GM23338 (cell line): ENCODE results near the gene OR56A4. TPM values are rescaled to one million over a fixed set of nuclear protein-coding genes. Genes with fewer than 3 reads are reported as not detected.

Experiments used
- ATAC-seq: fragments of 200-7000 bp; cut with Tn5 transposase; 3 replicates; pipeline ENCODE4 v1.9.1; 2020
- DNase-seq: peaks from one replicate; pipeline ENCODE4 v3.0.0-alpha.2; 2015; ENCODE audit warnings: low spot score
- H2AFZ ChIP-seq: fragments of 200-600 bp; sonication (generic); 2 replicates; pipeline ENCODE4 v1.8.0; 2016; ENCODE audit warnings: antibody characterized with exemption, mild to moderate bottlenecking, moderate library complexity
- H3F3A ChIP-seq: fragments of 200-600 bp; sonication (generic); replicated peaks from 2 replicates; pipeline ENCODE4 v1.8.0; 2017; ENCODE audit warnings: antibody characterized with exemption, mixed run types, low read depth
- H3K27ac ChIP-seq: fragments of 200-600 bp; sonication (generic); 2 replicates; pipeline ENCODE4 v1.6.1; 2016; ENCODE audit warnings: low read depth
- H3K27me3 ChIP-seq: fragments of 200-600 bp; sonication (generic); 2 replicates; pipeline ENCODE4 v1.8.0; 2016; ENCODE audit warnings: mild to moderate bottlenecking, mixed run types, moderate library complexity; ENCODE audit not compliant: insufficient read depth
- H3K36me3 ChIP-seq: fragments of 200-600 bp; sonication (generic); 2 replicates; pipeline ENCODE4 v1.8.0; 2016; ENCODE audit warnings: mild to moderate bottlenecking; ENCODE audit not compliant: insufficient read depth
- H3K4me1 ChIP-seq: fragments of 200-600 bp; sonication (generic); 2 replicates; pipeline ENCODE4 v1.8.0; 2016; ENCODE audit warnings: mild to moderate bottlenecking, moderate library complexity; ENCODE audit not compliant: insufficient read depth
- H3K4me2 ChIP-seq: fragments of 200-600 bp; sonication (generic); 2 replicates; pipeline ENCODE4 v1.7.1; 2017; ENCODE audit warnings: mixed run types
- H3K4me3 ChIP-seq: fragments of 200-600 bp; sonication (generic); 2 replicates; pipeline ENCODE4 v1.6.1; 2016; ENCODE audit warnings: mixed run types
- H3K79me2 ChIP-seq: fragments of 200-600 bp; sonication (generic); replicated peaks from 2 replicates; pipeline ENCODE4 v1.8.0; 2017; ENCODE audit warnings: mild to moderate bottlenecking; ENCODE audit not compliant: insufficient read depth
- H3K9me2 ChIP-seq: fragments of 200-600 bp; sonication (generic); 2 replicates; pipeline ENCODE4 v1.8.0; 2017; ENCODE audit not compliant: insufficient read depth
- H4K20me1 ChIP-seq: fragments of 200-600 bp; sonication (generic); replicated peaks from 2 replicates; pipeline ENCODE4 v1.8.0; 2017; ENCODE audit warnings: mild to moderate bottlenecking; ENCODE audit not compliant: insufficient read depth
- H3K27ac Mint-ChIP-seq: 2 replicates; pipeline ENCODE4 v1.8.0; 2020; ENCODE audit warnings: inconsistent platforms, mild to moderate bottlenecking, moderate library complexity, mixed read lengths
- H3K27me3 Mint-ChIP-seq: 3 replicates; pipeline ENCODE4 v1.8.0; 2022; ENCODE audit warnings: low read depth, mild to moderate bottlenecking, moderate library complexity, mixed read lengths, inconsistent platforms; ENCODE audit not compliant: insufficient read depth, poor library complexity
- H3K36me3 Mint-ChIP-seq: 3 replicates; pipeline ENCODE4 v1.8.0; 2021; ENCODE audit warnings: low read depth, mild to moderate bottlenecking, inconsistent platforms, moderate library complexity, mixed read lengths
- H3K4me1 Mint-ChIP-seq: 3 replicates; pipeline ENCODE4 v1.8.0; 2020; ENCODE audit warnings: mild to moderate bottlenecking, inconsistent platforms, mixed read lengths
- H3K4me3 Mint-ChIP-seq: 3 replicates; pipeline ENCODE4 v1.8.0; 2021; ENCODE audit warnings: moderate library complexity, mild to moderate bottlenecking, inconsistent platforms, mixed read lengths
- H3K9me3 Mint-ChIP-seq: 3 replicates; pipeline ENCODE4 v1.8.0; 2020; ENCODE audit warnings: moderate library complexity, mild to moderate bottlenecking, inconsistent platforms, mixed read lengths
- CTCF ChIP-seq, 2 experiments: fragments of 200-600 bp in 1 of 2; sonication (generic) in 1 of 2; conservative IDR thresholded peaks; 2 replicates each; pipeline versions ENCODE4 v1.5.1 to v1.6.1; 2016 to 2017; ENCODE audit warnings: antibody characterized with exemption in 2 of 2, low read depth in 2 of 2, mild to moderate bottlenecking in 2 of 2, moderate library complexity in 1 of 2
- ETS1 ChIP-seq: IDR thresholded peaks from 2 replicates; pipeline ENCODE4 v1.6.1; 2016; ENCODE audit warnings: antibody characterized with exemption
- EZH2phosphoT487 ChIP-seq: fragments of 200-600 bp; sonication (generic); IDR thresholded peaks from one replicate; pipeline ENCODE4 v1.8.1; 2018; ENCODE audit warnings: antibody characterized with exemption; ENCODE audit not compliant: unreplicated experiment
- NANOG ChIP-seq: IDR thresholded peaks from 2 replicates; pipeline ENCODE4 v1.6.1; 2016; ENCODE audit warnings: antibody characterized with exemption, borderline replicate concordance
- STAT1 ChIP-seq: IDR thresholded peaks from one replicate; pipeline ENCODE4 v1.6.1; 2016; ENCODE audit warnings: antibody characterized with exemption; ENCODE audit not compliant: unreplicated experiment
- polyA plus RNA-seq: library from polyadenylated mRNA; unstranded; fragments of >200 nt; fragmentation: Nextera tagmentation; extraction: Ambion mirVana; gene quantifications from 2 replicates; pipeline ENCODE4 v1.2.1, GENCODE V29; 2016
- total RNA-seq: library from RNA; depleted of rRNA; stranded (reverse); fragments of >200 nt; shearing (Covaris generic); gene quantifications from 2 replicates; pipeline ENCODE4 v1.2.3, GENCODE V29; 2014

The OR56A4 gene
- total and polyA plus RNA-seq, 2 experiments from 2014 or later = 0.10 to 0.23 TPM

GRCh38 chr11:5983443-5983842, 23.3 kb downstream of the OR56A4 start:
- Mint-ChIP-seq H3K27ac (no peak overlapping the region), H3K9me3 (peaks cover 22% of the 10 kb centered on the region), H3K4me3 (no peak overlapping the region), H3K36me3 (no peaks in the 10 kb centered on the region; the same call in 2 of the 3 replicates), H3K27me3 (peaks cover 3% of the 10 kb centered on the region), H3K4me1 (no peaks in the 10 kb centered on the region)
- Histone ChIP-seq H3K36me3 (no peaks in the 10 kb centered on the region), H3K79me2 (no peaks in the 10 kb centered on the region), H3K4me3 (no peak overlapping the region), H3K9me2 (peaks cover 11% of the 10 kb centered on the region; the same call in 1 of the 2 replicates), H3K4me1 (no peaks in the 10 kb centered on the region), H4K20me1 (no peaks in the 10 kb centered on the region), H3K4me2 (no peak overlapping the region), H2AFZ (no peak overlapping the region), H3F3A (no peaks in the 10 kb centered on the region), H3K27ac (no peak overlapping the region), H3K27me3 (no peaks in the 10 kb centered on the region)
- ATAC-seq = no peak; the same call in 2 of the 3 replicates
- peak; percentile 17 for DNase-seq
- TF ChIP-seq STAT1 (no peak), CTCF (conservative IDR thresholded peaks at IDR 0.05; ENCODE audit: low read depth in 2 of 2) (peak; percentile 9 to 50; a peak in 2 of 4 replicates)

- ATAC-seq = no peak
- no peak overlapping the region for H3K27ac ChIP-seq
Measured at GRCh38 chr11:5973530-5973929, 33.2 kb downstream of the OR56A4 start.

More at GRCh38 chr11:5973530-5973929, 33.2 kb downstream of the OR56A4 start:
- Mint-ChIP-seq H3K36me3 (no peaks in the 10 kb centered on the region), H3K4me1 (no peaks in the 10 kb centered on the region), H3K9me3 (peaks cover 6% of the 10 kb centered on the region; the same call in 1 of the 3 replicates), H3K27me3 (no peaks in the 10 kb centered on the region), H3K27ac (no peak overlapping the region), H3K4me3 (no peak overlapping the region)
- DNase-seq = no peak
- H2AFZ ChIP-seq = no peak overlapping the region
- no peak for TF ChIP-seq ETS1
- no peak for TF ChIP-seq NANOG
- TF ChIP-seq CTCF (conservative IDR thresholded peaks at IDR 0.05; ENCODE audit: low read depth in 2 of 2) = no peak
- TF ChIP-seq EZH2phosphoT487 = no peak
- no peaks in the 10 kb centered on the region for H3K27me3 ChIP-seq
- H3K4me1 ChIP-seq = no peaks in the 10 kb centered on the region
- no peaks in the 10 kb centered on the region for H3K9me2 ChIP-seq
- H3K4me2 ChIP-seq = no peak overlapping the region
- no peaks in the 10 kb centered on the region for H3K36me3 ChIP-seq
- no peak overlapping the region for H3K4me3 ChIP-seq
- H3K79me2 ChIP-seq = no peaks in the 10 kb centered on the region
- H4K20me1 ChIP-seq = no peaks in the 10 kb centered on the region
- H3F3A ChIP-seq = no peaks in the 10 kb centered on the region
